CD14-positive monocyte (primary cell): ENCODE data around the gene PHF3. TPM values are rescaled to one million over a fixed set of nuclear protein-coding genes. Genes with fewer than 3 reads are reported as not detected.

ENCODE experiments used
- DNase-seq, 3 donors: peaks; one replicate each; pipeline ENCODE4 v3.0.0-alpha.2; 2011 to 2022
- H2AFZ ChIP-seq: 2 replicates; pipeline ENCODE4 v1.6.0; 2012; ENCODE audit warnings: mild to moderate bottlenecking, low read depth, low read length, inconsistent platforms; ENCODE audit not compliant: insufficient read depth, poor library complexity, severe bottlenecking
- H3K27ac ChIP-seq, 2 donors: 1 replicate in 1 of 2; 2 replicates in 1 of 2; pipeline ENCODE4 v1.5.1; 2012 to 2013; ENCODE audit warnings: low read length in 2 of 2, control low read depth in 1 of 2, inconsistent platforms in 1 of 2, low read depth in 1 of 2, mild to moderate bottlenecking in 1 of 2
- H3K27me3 ChIP-seq, 2 donors: one replicate each; pipeline versions ENCODE4 v1.6.0 to v1.6.1; 2011 to 2013; ENCODE audit warnings: low read length in 2 of 2; ENCODE audit not compliant: control insufficient read depth in 2 of 2, insufficient read depth in 2 of 2
- H3K36me3 ChIP-seq, 2 donors: replicated peaks in 1 of 2; 1 replicate in 1 of 2; 2 replicates in 1 of 2; pipeline versions ENCODE4 v1.5.1 to v1.6.1; 2012 to 2013; ENCODE audit warnings: low read length in 2 of 2, control low read depth in 1 of 2, inconsistent platforms in 1 of 2, mild to moderate bottlenecking in 1 of 2; ENCODE audit not compliant: insufficient read depth in 2 of 2, control insufficient read depth in 1 of 2
- H3K4me1 ChIP-seq, 2 donors: 1 replicate in 1 of 2; 2 replicates in 1 of 2; pipeline versions ENCODE4 v1.5.1 to v1.6.1; 2012 to 2013; ENCODE audit warnings: low read length in 2 of 2, control low read depth in 1 of 2, inconsistent platforms in 1 of 2, mild to moderate bottlenecking in 1 of 2, moderate library complexity in 1 of 2; ENCODE audit not compliant: insufficient read depth in 2 of 2, control insufficient read depth in 1 of 2
- H3K4me2 ChIP-seq: replicated peaks from 2 replicates; pipeline ENCODE3; 2012; ENCODE audit warnings: low read length, moderate library complexity, mild to moderate bottlenecking; ENCODE audit not compliant: poor library complexity, severe bottlenecking; ENCODE audit errors: extremely low read depth
- H3K4me3 ChIP-seq, 3 experiments: fragments of 200-600 bp in 1 of 3; sonication (generic) in 1 of 3; replicated peaks in 1 of 3; 1 replicate in 2 of 3; 2 replicates in 1 of 3; pipeline ENCODE4 v1.5.1; 2011 to 2013; ENCODE audit warnings: low read length in 3 of 3, mild to moderate bottlenecking in 3 of 3, control low read depth in 2 of 3, low read depth in 2 of 3, inconsistent platforms in 1 of 3, moderate library complexity in 1 of 3
- H3K79me2 ChIP-seq: 2 replicates; pipeline ENCODE4 v1.6.0; 2012; ENCODE audit warnings: mild to moderate bottlenecking, control low read depth, inconsistent platforms, low read length, moderate library complexity; ENCODE audit not compliant: insufficient read depth
- H3K9ac ChIP-seq: 2 replicates; pipeline ENCODE4 v1.6.0; 2017; ENCODE audit warnings: low read length, mild to moderate bottlenecking; ENCODE audit not compliant: insufficient read depth, poor library complexity, severe bottlenecking
- H3K9me3 ChIP-seq, 2 donors: replicated peaks in 1 of 2; 1 replicate in 1 of 2; 2 replicates in 1 of 2; pipeline versions ENCODE4 v1.5.1 to v1.6.1; 2012 to 2013; ENCODE audit warnings: low read length in 2 of 2, control low read depth in 1 of 2; ENCODE audit not compliant: control insufficient read depth in 1 of 2, insufficient read depth in 1 of 2
- H4K20me1 ChIP-seq: 2 replicates; pipeline ENCODE4 v1.6.0; 2012; ENCODE audit warnings: mild to moderate bottlenecking, low read length, control low read depth, moderate library complexity; ENCODE audit not compliant: insufficient read depth
- H3K27ac Mint-ChIP-seq, 7 donors: one replicate each; pipeline ENCODE4 v1.8.0; 2020; ENCODE audit warnings: mild to moderate bottlenecking in 7 of 7, mixed read lengths in 7 of 7, moderate library complexity in 6 of 7, inconsistent platforms in 2 of 7
- H3K27me3 Mint-ChIP-seq, 3 donors: one replicate each; pipeline ENCODE4 v1.8.0; 2021 to 2022; ENCODE audit warnings: low read depth in 3 of 3, mild to moderate bottlenecking in 3 of 3, mixed read lengths in 3 of 3, moderate library complexity in 3 of 3, inconsistent platforms in 1 of 3
- H3K36me3 Mint-ChIP-seq, 2 donors: one replicate each; pipeline ENCODE4 v1.8.0; 2020; ENCODE audit warnings: mixed read lengths in 2 of 2, inconsistent platforms in 1 of 2, mild to moderate bottlenecking in 1 of 2
- H3K4me1 Mint-ChIP-seq: one replicate; pipeline ENCODE4 v1.8.0; 2020; ENCODE audit warnings: mild to moderate bottlenecking, mixed read lengths
- H3K4me3 Mint-ChIP-seq, 2 donors: one replicate each; pipeline ENCODE4 v1.8.0; 2020; ENCODE audit warnings: mild to moderate bottlenecking in 2 of 2, mixed read lengths in 2 of 2, moderate library complexity in 1 of 2
- H3K9me3 Mint-ChIP-seq, 7 donors: one replicate each; pipeline ENCODE4 v1.8.0; 2020 to 2022; ENCODE audit warnings: mixed read lengths in 7 of 7, mild to moderate bottlenecking in 6 of 7, moderate library complexity in 6 of 7, inconsistent platforms in 2 of 7
- WGBS: methylation state at CpG from one replicate; pipeline ENCODE4 v1.1.5; 2013; ENCODE audit warnings: missing lambda C conversion rate; ENCODE audit not compliant: insufficient coverage; 5-methylcytosine and 5-hydroxymethylcytosine counted together
- intact Hi-C, 2 donors: fragments of 100-400 bp; cut with micrococcal nuclease; formaldehyde crosslinking; loops; one replicate each; pipeline versions ENCODE4 v1.15.0 to v1.15.1; 2023
- polyA plus RNA-seq, 3 donors: library from polyadenylated mRNA; depleted of rRNA in 1 of 3; unstranded in 2 of 3; stranded (reverse) in 1 of 3; fragments of 300-500 nt in 2 of 3; fragments of >200 nt in 1 of 3; fragmentation: Illumina TruSeq in 2 of 3; gene quantifications; 1 replicate in 2 of 3; 2 replicates in 1 of 3; pipeline ENCODE4 v1.2.3, GENCODE V29; 2012 to 2021
- TF ChIP-seq, protein P1 (sequence below): fragments of 200-600 bp; IDR thresholded peaks from one replicate; pipeline ENCODE4 v1.8.0; 2022; ENCODE audit warnings: antibody characterized with exemption, mild to moderate bottlenecking

PHF3 gene
- polyA plus RNA-seq, 3 donors: 5.4 to 13.8 (median 13.0) TPM

DNA sequence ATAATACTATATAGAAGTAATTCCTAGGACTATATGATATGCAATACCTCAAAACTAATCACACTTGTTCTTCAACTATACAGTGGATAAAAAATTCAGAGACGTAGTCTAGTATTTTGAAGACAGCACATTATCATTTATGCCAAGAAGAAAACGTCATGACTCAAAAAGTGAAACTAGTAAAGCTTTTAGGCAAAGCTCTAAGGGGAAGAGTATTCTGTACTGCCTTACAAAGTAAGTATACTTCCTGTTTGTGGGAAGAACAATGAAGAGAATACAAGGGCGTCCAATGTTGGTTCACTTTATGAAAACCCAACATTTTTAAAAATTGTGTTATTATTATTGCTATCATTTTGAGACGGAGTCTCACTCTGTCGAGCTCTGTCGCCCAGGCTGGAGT lies 35.5 kb upstream of the PHF3 start:
- Histone ChIP-seq H3K4me1 (peaks cover 9 to 13% of the 10 kb centered on the region in 2 donors), H3K27me3 (peaks cover 0 to 3% of the 10 kb centered on the region in 2 donors), H3K27ac (no peak overlapping the region), H3K4me3 (no peak overlapping the region), H3K79me2 (no peaks in the 10 kb centered on the region), H3K4me2 (peak overlapping the region; percentile 22), H2AFZ (no peak overlapping the region), H3K9me3 (no peaks in the 10 kb centered on the region), H3K9ac (no peak overlapping the region), H4K20me1 (no peaks in the 10 kb centered on the region), H3K36me3 (no peaks in the 10 kb centered on the region)
- DNase-seq: peak; percentile 13 to 26 (median 14)
- intact Hi-C loops: no loop called here
- Mint-ChIP-seq H3K27me3 (peaks cover 0 to 2% (median 2%) of the 10 kb centered on the region in 3 donors), H3K4me3 (no peak overlapping the region), H3K4me1 (peaks cover 16% of the 10 kb centered on the region), H3K27ac (no peak overlapping the region), H3K36me3 (no peaks in the 10 kb centered on the region), H3K9me3 (peaks cover 0 to 4% (median 0%) of the 10 kb centered on the region in 7 donors)
- TF ChIP-seq, protein P1, sequence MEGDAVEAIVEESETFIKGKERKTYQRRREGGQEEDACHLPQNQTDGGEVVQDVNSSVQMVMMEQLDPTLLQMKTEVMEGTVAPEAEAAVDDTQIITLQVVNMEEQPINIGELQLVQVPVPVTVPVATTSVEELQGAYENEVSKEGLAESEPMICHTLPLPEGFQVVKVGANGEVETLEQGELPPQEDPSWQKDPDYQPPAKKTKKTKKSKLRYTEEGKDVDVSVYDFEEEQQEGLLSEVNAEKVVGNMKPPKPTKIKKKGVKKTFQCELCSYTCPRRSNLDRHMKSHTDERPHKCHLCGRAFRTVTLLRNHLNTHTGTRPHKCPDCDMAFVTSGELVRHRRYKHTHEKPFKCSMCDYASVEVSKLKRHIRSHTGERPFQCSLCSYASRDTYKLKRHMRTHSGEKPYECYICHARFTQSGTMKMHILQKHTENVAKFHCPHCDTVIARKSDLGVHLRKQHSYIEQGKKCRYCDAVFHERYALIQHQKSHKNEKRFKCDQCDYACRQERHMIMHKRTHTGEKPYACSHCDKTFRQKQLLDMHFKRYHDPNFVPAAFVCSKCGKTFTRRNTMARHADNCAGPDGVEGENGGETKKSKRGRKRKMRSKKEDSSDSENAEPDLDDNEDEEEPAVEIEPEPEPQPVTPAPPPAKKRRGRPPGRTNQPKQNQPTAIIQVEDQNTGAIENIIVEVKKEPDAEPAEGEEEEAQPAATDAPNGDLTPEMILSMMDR: no peak
- WGBS: no CpG with 5 or more reads among the region's 6 CpGs

DNA sequence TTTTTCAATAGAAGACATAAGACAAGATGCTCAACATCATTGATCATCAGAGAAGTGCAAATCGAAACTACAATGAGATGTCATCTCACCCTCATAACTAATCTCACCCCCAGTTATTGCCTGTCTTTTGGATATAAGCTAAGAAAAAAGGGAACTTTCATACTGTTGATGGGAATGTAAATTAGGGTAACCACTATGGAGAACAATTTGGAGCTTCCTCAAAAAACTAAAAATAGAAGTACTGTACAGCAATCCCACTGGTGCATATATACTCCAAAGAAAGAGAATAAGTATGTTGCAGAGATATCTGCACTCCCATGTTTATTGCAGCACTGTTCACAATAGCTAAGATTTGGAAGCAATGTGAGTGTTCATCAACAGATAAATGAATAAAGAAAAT lies 26.4 kb upstream of the PHF3 start:
- peaks cover 0 to 6% of the 10 kb centered on the region in 2 donors for H3K4me1 ChIP-seq
- Mint-ChIP-seq H3K27ac (no peak overlapping the region), H3K4me1 (peaks cover 10% of the 10 kb centered on the region), H3K27me3 (peaks cover 0 to 4% (median 2%) of the 10 kb centered on the region in 3 donors), H3K9me3 (peaks cover 0 to 4% (median 0%) of the 10 kb centered on the region in 7 donors), H3K36me3 (no peaks in the 10 kb centered on the region), H3K4me3 (no peak overlapping the region)
- H3K36me3 ChIP-seq: no peaks in the 10 kb centered on the region
- TF ChIP-seq, protein P1: no peak
- no peak overlapping the region for H3K9ac ChIP-seq
- no peak overlapping the region for H3K4me3 ChIP-seq
- H4K20me1 ChIP-seq: no peaks in the 10 kb centered on the region
- no peak overlapping the region for H2AFZ ChIP-seq
- no peaks in the 10 kb centered on the region for H3K79me2 ChIP-seq
- no CpG with 5 or more reads among the region's 1 CpG for WGBS
- peak in 2 of 3 donors; percentile 4 to 9 for DNase-seq
- no peaks in the 10 kb centered on the region for H3K9me3 ChIP-seq
- no peak overlapping the region for H3K4me2 ChIP-seq
- H3K27ac ChIP-seq: no peak overlapping the region
- intact Hi-C loops: no loop called here
- H3K27me3 ChIP-seq: no peaks in the 10 kb centered on the region
